ENCODE measurements around the gene GLA.
A peak's percentile ranks its signal among the peaks of the same experiment; 100 is the strongest.

GLA gene

DNA sequence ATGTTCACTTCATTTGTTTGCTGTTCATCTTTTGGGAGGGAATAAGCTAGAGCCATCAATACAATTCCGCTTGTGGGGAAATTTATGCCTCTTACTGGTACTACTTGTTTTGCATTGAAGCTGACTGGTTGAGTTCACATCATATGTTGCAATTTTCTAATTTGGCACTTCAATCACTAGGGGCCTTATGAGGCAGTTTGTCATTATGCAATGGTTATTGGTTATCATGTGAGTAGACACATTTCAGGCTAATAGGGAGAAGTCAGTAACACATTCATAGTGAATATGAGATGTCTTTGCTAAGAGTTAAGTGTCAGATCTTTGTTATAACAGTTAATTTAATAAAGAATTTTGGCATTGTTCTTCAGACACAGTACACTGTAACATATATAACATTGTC lies 11.9 kb downstream of the GLA start:
- no peak for DNase-seq

DNA sequence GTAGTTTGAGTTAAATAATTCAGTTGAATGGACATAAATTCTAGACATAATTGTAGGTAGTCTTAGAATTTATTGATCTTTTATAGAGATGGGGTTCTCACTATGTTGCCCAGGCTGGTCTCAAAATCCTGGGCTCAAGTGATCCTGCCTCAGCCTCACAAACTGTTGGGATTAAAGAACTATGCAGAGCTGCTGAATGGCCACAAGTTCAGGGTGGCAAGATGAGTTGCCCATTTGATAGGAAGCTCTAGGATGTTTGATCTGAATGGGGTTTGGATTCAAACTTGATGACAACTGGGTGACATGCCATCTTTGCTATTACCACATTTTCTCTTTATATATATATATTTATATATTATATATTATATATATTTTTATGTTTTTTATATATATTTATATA lies 13.4 kb downstream of the GLA start:
- DNase-seq = no peak

GRCh38 chrX:101393530-101394305 lies 14.0 kb downstream of the GLA start:
- DNase-seq = no peak

GRCh38 chrX:101391831-101392230 lies 15.9 kb downstream of the GLA start:
- no peak for DNase-seq

DNA sequence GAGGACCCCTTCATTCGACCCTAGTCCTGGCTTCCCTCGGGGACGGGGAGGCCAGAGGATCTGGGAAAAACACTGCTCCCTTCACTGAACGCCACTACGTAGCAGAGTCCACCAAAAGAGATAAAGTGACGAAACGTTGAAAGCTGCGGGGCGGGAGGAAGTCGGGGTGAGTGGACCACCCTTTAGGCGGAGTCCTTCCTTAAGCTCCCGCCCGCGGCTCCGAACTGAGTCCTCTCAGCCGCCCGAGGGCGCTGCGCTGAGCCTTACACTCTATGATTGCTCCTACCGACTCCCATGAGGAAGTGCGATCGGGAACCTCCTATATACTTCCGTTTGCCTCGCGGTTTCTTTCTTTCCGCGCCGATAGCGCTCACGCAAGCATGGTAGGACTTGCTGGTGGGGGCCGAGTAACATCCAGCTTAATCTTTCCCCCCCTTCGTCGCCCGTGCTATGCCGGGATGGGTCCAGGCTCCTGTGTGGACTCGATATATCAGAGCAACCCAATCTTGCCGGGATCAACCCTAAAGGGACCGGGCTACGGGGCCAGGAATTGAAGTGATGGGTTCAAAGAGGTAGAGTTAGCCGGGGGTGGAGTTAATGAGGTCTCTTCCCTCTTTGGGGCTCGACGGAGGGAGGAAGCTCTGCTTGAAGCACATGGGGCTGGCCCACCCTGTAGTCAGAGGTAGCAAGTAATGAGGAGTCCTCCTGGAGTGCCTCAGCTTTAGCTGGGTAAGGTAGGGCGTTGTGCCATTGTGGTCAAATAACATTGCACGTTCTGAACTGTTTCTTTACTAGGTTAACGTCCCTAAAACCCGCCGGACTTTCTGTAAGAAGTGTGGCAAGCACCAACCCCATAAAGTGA lies 16.8 kb downstream of the GLA start, which contains the start of gene RPL36A:
Gene RPL36A (plus strand): TSS at position 348 of the 862 bp plus-strand sequence. CDS start 33 bp downstream, at position 381.
- DNase-seq = peak; percentile 83

- DNase-seq = no peak
These were observed 19.1 kb downstream of the GLA start for GRCh38 chrX:101388604-101389003.

DNA sequence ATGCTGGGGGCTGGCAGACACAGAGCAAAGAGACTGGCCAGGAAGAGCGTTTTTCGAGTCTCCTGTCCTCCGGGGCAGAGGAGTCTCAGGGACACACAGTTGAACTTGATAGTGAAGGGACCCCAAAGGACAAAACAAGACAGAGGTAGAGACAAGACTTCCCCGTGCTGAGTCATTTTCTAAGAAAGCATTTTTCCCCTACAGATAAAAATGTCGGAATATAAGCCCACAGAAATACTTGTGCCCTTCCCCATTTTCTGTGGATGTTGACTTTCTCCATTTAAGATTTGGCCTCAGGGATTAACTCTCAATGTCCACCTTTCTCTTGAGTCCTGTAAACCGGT lies 21.2 kb downstream of the GLA start:
- DNase-seq = no peak

GRCh38 chrX:101385795-101386541 lies 21.8 kb downstream of the GLA start, which contains the start of gene BTK:
TSS of gene BTK (minus strand) at chrX:101386191. CDS start at chrX:101375284, 10,907 bp downstream.
- DNase-seq = no peak

DNA sequence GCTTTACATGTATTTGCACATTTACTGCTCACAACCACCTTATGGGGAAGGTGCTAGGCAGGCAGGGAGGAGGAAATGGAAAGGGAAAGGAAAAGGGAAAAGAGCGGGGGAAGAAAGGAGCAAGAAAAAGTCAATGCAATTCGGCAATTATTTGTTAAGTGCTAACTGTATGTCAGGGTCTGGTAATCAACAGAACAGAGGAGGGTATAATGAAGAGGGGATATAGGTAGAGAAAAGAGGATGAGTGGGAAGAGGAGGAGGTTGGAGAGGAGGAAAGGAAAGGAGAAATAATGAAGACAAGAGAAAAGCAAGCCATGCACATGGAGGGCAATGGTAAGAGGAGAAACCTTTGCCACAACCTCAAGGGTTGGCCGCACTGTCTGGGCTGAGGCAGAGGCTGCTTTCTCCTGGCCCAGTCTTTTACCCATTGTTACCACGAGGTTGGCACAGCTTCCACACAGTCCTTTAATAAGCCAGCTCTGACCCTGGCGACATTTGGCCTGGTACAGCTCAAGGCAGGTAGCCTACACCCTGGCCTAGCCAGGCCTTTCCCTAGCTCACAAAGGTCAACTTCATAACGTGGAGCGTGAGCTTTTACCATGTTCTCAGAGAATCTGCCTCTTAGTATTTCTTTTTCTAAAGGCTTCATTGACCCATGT lies 22.6 kb downstream of the GLA start:
- no peak for DNase-seq

DNA sequence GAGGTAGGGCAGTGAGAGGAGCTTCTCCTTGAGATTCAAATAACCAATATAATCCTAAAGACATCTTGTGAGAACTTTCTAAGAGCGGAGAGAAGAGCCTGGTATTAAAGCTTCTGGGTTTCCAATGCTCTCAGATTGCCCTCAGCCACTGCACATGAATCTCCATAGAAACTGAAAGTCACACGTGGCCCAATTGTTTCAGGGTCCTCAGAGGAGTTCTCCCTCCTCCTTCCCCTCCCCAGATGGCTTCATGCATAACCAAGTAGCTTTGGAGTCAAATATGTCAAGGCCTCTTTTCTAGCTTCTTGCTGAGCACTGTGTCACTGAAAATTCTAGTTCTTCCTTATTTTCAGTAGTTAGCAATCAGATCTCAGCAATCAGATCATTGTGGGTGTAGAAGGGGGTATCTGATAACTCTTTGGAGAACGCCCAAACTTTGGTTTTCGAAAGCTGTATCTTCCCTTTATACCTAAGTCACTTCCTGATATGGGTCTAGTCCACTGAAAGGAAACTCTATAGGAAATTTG lies 24.0 kb downstream of the GLA start:
- DNase-seq = no peak

- DNase-seq = no peak
These were observed 30.2 kb downstream of the GLA start for GRCh38 chrX:101377547-101377946.

GRCh38 chrX:101370888-101371504 lies 36.7 kb downstream of the GLA start:
- no peak for DNase-seq

DNA sequence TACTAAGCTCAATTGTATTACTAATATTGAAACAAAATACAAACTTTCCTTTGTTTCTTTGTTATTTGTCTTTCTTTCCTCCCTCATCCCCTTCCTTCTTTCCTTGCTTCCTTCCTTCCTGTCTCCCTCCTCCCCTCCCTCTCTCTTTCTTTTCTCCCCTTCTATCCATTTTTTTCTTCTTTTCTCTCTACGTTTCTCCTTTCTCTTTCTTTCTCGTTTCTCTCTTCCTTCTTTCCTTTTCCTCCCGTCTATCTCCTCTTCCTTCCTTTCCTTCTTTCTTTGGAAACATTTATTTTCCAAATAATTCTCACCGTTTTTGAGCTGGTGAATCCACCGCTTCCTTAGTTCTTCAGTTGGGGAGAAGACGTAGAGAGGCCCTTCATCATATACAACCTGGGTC lies 38.0 kb downstream of the GLA start:
- no peak for DNase-seq

GRCh38 chrX:101368800-101369199 lies 38.9 kb downstream of the GLA start:
- no peak for DNase-seq

DNA sequence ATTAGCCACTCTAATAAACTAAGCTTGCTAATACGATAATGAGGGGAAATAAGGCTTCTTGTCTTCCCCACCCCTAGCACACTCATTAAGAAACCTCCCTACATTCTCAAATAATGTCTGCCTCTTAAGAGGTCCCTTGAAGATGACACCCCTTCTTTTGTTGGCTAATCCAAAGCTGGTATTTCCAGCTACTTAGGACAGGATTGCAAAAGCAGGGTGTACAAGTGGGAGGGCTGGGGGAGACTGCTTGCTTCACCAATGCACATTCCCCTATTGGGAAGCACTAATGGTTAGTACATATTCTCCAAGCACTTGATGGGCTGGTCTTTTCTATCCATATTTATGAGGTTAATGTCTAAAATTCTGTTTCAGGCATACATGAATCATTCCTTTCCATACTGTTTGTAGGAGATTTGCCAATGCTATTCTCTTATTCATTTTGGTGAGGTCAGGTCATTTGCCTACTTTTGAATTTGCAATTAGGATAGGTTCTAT lies 42.4 kb downstream of the GLA start:
- no peak for DNase-seq

GRCh38 chrX:101362757-101363156 lies 45.0 kb downstream of the GLA start:
- no peak for DNase-seq

DNA sequence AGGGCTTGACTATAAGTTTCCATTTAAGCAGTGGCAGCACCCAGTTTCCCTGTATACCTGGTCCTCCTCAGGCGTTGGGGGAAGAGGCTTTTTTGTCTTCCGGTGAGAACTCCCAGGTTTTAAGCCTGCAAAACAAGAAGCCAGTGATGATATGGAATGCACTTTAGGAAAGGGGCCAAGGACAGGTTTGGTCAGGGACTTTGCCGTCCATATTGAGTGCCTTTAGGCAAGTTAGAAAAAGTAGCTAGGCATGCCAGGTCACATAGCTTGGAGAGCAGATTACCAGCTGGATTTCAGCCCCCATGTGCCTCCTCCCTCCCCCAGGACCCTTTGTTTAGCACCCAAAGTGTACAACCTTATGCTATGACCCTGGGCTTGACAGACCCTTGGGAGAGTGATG lies 45.6 kb downstream of the GLA start:
- DNase-seq = no peak

DNA sequence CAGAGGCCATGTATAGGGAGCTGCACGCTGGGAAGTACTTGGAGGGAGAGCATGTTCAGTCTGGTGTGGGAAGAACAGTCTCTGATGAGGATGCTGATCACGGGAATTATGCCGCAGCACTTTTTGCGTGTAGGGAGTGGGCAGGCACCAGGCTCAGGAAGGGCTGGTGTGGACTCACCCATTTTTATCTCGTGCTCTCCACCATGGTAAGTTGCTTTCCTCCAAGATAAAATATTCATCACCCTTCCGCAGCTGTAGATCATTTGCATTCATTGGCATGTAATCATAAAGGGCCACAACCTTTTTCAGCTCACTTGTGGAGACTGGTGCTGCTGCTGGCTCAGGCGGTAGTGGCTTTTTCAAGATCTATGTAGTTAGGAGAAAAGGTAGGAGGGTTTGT lies 47.3 kb downstream of the GLA start:
- no peak for DNase-seq

GRCh38 chrX:101359966-101360365 lies 47.8 kb downstream of the GLA start:
- DNase-seq = no peak

GRCh38 chrX:101357166-101357795 lies 50.4 kb downstream of the GLA start:
- no peak for DNase-seq

- no peak for DNase-seq
These were observed 58.5 kb downstream of the GLA start for GRCh38 chrX:101349193-101349562.

Measured in CD4-positive, alpha-beta T cell treated with Interleukin-4 for 4 hours (primary cell).